ENCODE results near the gene DGKI.

- TF ChIP-seq GATA3 (IDR thresholded peaks at IDR 0.05; ENCODE audit: low read depth, low read length), result no peak
- no peak for TF ChIP-seq GATA2 (IDR thresholded peaks at IDR 0.05; ENCODE audit: low read depth, low read length)
These were observed 21.3 kb downstream of the DGKI start for GRCh38 chr7:137825489-137825888.

All from SH-SY5Y (cell line).